ENCODE results near the gene TMPRSS9.
"Not testable (repeated sequence)": the region's sequence is repeated elsewhere in the genome, so short reads cannot be mapped to it uniquely, and the experiment has no call there.

Gene TMPRSS9

DNA sequence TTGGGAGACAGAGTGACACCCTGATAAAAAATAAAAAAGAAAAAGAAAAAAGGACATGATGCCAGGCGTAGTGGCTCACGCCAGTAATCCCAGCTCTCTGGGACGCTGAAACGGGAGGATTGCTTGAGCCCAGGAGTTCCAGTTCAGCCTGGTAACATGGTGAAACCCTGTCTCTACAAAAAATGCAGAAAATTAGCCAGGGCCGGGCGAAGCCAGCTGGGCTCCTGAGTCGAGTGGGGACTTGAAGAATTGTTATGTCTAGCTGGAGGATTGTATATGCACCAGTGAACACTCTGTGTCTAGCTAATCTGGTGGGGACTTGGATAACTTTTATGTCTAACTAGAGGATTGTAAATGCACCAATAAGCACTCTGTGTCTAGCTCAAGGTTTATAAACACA, 32.3 kb downstream of the TMPRSS9 start:
- H3K4me1 ChIP-seq (ENCODE audit: insufficient read depth, low read length, poor library complexity, severe bottlenecking): no peaks in the 10 kb centered on the region
- H3K9me3 ChIP-seq (ENCODE audit: insufficient read depth, low read depth, low read length): no peaks in the 10 kb centered on the region
- H2AFZ ChIP-seq (ENCODE audit: low read length): no peak overlapping the region

DNA sequence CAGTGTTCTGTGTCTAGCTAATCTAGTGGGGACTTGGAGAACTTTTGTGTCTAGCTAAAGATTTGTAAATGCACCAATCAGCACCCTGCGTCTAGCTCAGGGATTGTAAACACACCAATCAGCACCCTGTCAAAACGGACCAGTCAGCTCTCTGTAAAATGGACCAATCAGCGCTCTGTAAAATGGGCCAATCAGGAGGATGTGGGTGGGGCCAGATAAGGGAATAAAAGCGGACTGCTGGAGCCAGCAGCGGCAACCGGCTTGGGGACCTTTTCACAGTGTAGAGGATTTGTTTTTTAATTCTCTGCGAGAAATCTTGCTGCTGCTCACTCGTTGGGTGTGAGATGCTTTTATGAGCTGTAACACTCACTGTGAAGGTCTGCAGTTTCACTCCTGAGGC, 32.8 kb downstream of the TMPRSS9 start:
- H3K9me3 ChIP-seq (ENCODE audit: insufficient read depth, low read depth, low read length); H3K9me2 ChIP-seq (replicated peaks; ENCODE audit: low read depth, low read length); H3K9ac ChIP-seq (ENCODE audit: low read depth, low read length, poor library complexity, severe bottlenecking); H2AFZ ChIP-seq (ENCODE audit: low read length); H3K27me3 ChIP-seq (ENCODE audit: insufficient read depth, low read length, poor library complexity, severe bottlenecking); H3F3A ChIP-seq (ENCODE audit: low read depth); H3K4me1 ChIP-seq (ENCODE audit: insufficient read depth, low read length, poor library complexity, severe bottlenecking); H4K20me1 ChIP-seq (ENCODE audit: insufficient read depth, low read length, poor library complexity, severe bottlenecking); H3K36me3 ChIP-seq (ENCODE audit: insufficient read depth, low read length); H3K4me3 ChIP-seq (ENCODE audit: low read length, poor library complexity, severe bottlenecking); H3K4me2 ChIP-seq (ENCODE audit: low read depth, low read length, poor library complexity, severe bottlenecking); H3K79me2 ChIP-seq (ENCODE audit: insufficient read depth, low read length): not testable (repeated sequence)

More for the DNA sequence above, 32.3 kb downstream of the TMPRSS9 start:
- H3K4me2 ChIP-seq (ENCODE audit: low read depth, low read length, poor library complexity, severe bottlenecking): no peak overlapping the region
- no peaks in the 10 kb centered on the region for H3K36me3 ChIP-seq (ENCODE audit: insufficient read depth, low read length)
- H3K4me3 ChIP-seq (ENCODE audit: low read length, poor library complexity, severe bottlenecking): no peak overlapping the region
- TF ChIP-seq, protein P1, sequence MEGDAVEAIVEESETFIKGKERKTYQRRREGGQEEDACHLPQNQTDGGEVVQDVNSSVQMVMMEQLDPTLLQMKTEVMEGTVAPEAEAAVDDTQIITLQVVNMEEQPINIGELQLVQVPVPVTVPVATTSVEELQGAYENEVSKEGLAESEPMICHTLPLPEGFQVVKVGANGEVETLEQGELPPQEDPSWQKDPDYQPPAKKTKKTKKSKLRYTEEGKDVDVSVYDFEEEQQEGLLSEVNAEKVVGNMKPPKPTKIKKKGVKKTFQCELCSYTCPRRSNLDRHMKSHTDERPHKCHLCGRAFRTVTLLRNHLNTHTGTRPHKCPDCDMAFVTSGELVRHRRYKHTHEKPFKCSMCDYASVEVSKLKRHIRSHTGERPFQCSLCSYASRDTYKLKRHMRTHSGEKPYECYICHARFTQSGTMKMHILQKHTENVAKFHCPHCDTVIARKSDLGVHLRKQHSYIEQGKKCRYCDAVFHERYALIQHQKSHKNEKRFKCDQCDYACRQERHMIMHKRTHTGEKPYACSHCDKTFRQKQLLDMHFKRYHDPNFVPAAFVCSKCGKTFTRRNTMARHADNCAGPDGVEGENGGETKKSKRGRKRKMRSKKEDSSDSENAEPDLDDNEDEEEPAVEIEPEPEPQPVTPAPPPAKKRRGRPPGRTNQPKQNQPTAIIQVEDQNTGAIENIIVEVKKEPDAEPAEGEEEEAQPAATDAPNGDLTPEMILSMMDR (conservative IDR thresholded peaks at IDR 0.05; ENCODE audit: low read length): no peak
- H4K20me1 ChIP-seq (ENCODE audit: insufficient read depth, low read length, poor library complexity, severe bottlenecking): no peaks in the 10 kb centered on the region
- no peak overlapping the region for H3K9ac ChIP-seq (ENCODE audit: low read depth, low read length, poor library complexity, severe bottlenecking)
- no peaks in the 10 kb centered on the region for H3K9me2 ChIP-seq (replicated peaks; ENCODE audit: low read depth, low read length)
- no peaks in the 10 kb centered on the region for H3K27me3 ChIP-seq (ENCODE audit: insufficient read depth, low read length, poor library complexity, severe bottlenecking)
- H3F3A ChIP-seq (ENCODE audit: low read depth): no peaks in the 10 kb centered on the region
- no peaks in the 10 kb centered on the region for H3K79me2 ChIP-seq (ENCODE audit: insufficient read depth, low read length)

DNA sequence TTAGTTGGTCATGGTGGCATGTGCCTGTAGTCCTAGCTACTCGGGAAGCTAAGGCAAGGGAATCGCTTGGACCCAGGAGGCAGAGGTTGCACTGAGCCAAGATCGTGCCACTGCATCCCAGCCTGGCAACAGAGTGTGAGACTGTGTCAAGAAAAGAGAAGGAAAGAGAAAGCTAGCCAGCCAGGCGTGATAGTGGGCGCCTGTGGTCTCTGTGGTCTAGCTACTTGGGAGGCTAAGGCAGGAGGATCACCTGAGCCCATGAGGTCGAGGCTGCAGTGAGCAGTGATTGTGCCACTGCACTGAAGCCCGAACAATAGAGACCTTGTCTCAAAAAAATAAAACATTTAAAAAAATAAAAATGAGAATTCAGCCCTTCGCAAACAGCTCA, 34.0 kb downstream of the TMPRSS9 start:
- Histone ChIP-seq H3K9me3 (ENCODE audit: insufficient read depth, low read depth, low read length) (no peaks in the 10 kb centered on the region), H3K9me2 (replicated peaks; ENCODE audit: low read depth, low read length) (no peaks in the 10 kb centered on the region), H3K4me3 (ENCODE audit: low read length, poor library complexity, severe bottlenecking) (no peak overlapping the region), H3K9ac (ENCODE audit: low read depth, low read length, poor library complexity, severe bottlenecking) (no peak overlapping the region), H3K36me3 (ENCODE audit: insufficient read depth, low read length) (no peaks in the 10 kb centered on the region), H2AFZ (ENCODE audit: low read length) (no peak overlapping the region), H3K79me2 (ENCODE audit: insufficient read depth, low read length) (no peaks in the 10 kb centered on the region), H4K20me1 (ENCODE audit: insufficient read depth, low read length, poor library complexity, severe bottlenecking) (no peaks in the 10 kb centered on the region), H3K27me3 (ENCODE audit: insufficient read depth, low read length, poor library complexity, severe bottlenecking) (no peaks in the 10 kb centered on the region), H3K4me1 (ENCODE audit: insufficient read depth, low read length, poor library complexity, severe bottlenecking) (no peaks in the 10 kb centered on the region), H3F3A (ENCODE audit: low read depth) (no peaks in the 10 kb centered on the region), H3K4me2 (ENCODE audit: low read depth, low read length, poor library complexity, severe bottlenecking) (no peak overlapping the region)
- TF ChIP-seq, protein P1 (conservative IDR thresholded peaks at IDR 0.05; ENCODE audit: low read length): no peak
- TF ChIP-seq EZH2phosphoT487 (IDR thresholded peaks at IDR 0.05; ENCODE audit: borderline replicate concordance): no peak

DNA sequence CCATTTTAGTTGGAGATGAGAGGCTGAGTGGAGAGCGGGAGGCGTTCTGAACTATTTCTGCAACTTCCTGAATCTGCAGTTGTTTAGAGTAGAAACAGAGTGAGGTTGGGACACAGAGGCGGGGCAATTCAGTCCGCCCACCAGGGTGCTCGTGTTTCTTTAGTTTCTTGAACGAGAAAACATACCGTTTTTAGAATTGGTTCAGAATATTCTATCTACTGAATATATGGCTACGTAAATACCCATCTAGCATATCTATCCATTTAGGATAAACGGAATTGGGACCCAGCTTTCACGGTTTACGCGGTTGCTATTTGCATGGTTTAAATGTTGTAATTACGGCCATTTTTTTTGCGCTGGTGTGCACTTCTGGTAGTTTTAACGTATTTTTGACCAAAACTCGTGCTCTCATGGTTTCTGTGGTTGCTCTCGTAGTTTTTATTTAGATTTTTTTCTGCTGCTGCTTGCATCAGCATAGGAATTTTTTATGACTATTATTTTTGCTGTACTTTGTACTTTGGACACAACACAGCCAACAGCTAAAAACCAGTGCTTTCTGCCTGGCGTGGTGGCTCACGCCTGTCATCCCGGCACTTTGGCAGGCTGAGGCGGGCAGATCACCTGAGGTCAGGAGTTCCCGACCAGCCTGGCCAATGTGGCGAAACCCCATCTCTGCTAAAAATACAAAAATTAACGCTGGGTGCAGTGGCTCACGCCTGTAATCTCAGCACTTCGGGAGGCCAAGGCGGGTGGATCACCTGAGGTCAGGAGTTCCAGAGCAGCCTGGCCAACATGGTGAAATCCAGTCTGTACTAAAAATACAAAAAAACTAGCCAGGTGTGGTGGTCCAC, 34.6 kb downstream of the TMPRSS9 start:
- Histone ChIP-seq H3K79me2 (ENCODE audit: insufficient read depth, low read length) (no peaks in the 10 kb centered on the region), H3F3A (ENCODE audit: low read depth) (no peaks in the 10 kb centered on the region), H2AFZ (ENCODE audit: low read length) (no peak overlapping the region), H3K4me1 (ENCODE audit: insufficient read depth, low read length, poor library complexity, severe bottlenecking) (no peaks in the 10 kb centered on the region), H3K27me3 (ENCODE audit: insufficient read depth, low read length, poor library complexity, severe bottlenecking) (no peaks in the 10 kb centered on the region), H3K4me3 (ENCODE audit: low read length, poor library complexity, severe bottlenecking) (no peak overlapping the region), H4K20me1 (ENCODE audit: insufficient read depth, low read length, poor library complexity, severe bottlenecking) (no peaks in the 10 kb centered on the region), H3K9me3 (ENCODE audit: insufficient read depth, low read depth, low read length) (no peaks in the 10 kb centered on the region), H3K9me2 (replicated peaks; ENCODE audit: low read depth, low read length) (no peaks in the 10 kb centered on the region), H3K9ac (ENCODE audit: low read depth, low read length, poor library complexity, severe bottlenecking) (no peak overlapping the region), H3K4me2 (ENCODE audit: low read depth, low read length, poor library complexity, severe bottlenecking) (no peak overlapping the region), H3K36me3 (ENCODE audit: insufficient read depth, low read length) (no peaks in the 10 kb centered on the region)
- no peak for TF ChIP-seq EZH2phosphoT487 (IDR thresholded peaks at IDR 0.05; ENCODE audit: borderline replicate concordance)
- TF ChIP-seq, protein P1 (conservative IDR thresholded peaks at IDR 0.05; ENCODE audit: low read length): no peak

DNA sequence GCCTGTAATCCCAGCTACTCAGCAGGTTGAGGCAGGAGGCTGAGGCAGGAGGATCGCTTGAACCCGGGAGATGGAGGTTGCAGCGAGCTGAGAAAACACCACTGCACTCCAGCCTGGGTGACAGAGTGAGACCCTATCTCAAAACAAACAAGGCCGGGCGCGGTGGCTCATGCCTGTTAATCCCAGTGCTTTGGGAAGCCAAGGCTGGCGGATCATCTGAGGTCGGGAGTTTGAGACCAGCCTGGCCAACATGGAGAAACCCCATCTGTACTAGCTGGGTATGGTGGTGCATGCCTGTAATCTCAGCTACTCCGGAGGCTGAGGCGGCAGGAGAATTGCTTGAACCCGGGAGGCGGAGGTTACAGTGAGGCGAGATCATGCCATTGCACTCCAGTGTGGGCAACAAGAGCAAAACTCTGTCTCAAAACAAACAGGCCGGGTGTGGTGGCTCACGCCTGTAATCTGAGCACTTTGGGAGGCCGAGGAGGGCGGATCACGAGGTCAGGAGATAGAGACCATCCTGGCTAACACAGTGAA, 35.3 kb downstream of the TMPRSS9 start:
- H3K27me3 ChIP-seq (ENCODE audit: insufficient read depth, low read length, poor library complexity, severe bottlenecking); H4K20me1 ChIP-seq (ENCODE audit: insufficient read depth, low read length, poor library complexity, severe bottlenecking); H3K9me3 ChIP-seq (ENCODE audit: insufficient read depth, low read depth, low read length); H3K4me2 ChIP-seq (ENCODE audit: low read depth, low read length, poor library complexity, severe bottlenecking); H2AFZ ChIP-seq (ENCODE audit: low read length); H3K9me2 ChIP-seq (replicated peaks; ENCODE audit: low read depth, low read length); H3K9ac ChIP-seq (ENCODE audit: low read depth, low read length, poor library complexity, severe bottlenecking); H3K4me3 ChIP-seq (ENCODE audit: low read length, poor library complexity, severe bottlenecking); H3F3A ChIP-seq (ENCODE audit: low read depth); H3K4me1 ChIP-seq (ENCODE audit: insufficient read depth, low read length, poor library complexity, severe bottlenecking); H3K36me3 ChIP-seq (ENCODE audit: insufficient read depth, low read length); H3K79me2 ChIP-seq (ENCODE audit: insufficient read depth, low read length): not testable (repeated sequence)
